Thymus (tissue), 11 donors: ENCODE results near the gene ACE2. TPM values are rescaled to one million over a fixed set of nuclear protein-coding genes. Genes with fewer than 3 reads are reported as not detected.

Experiments
- DNase-seq, 9 donors: peaks; one replicate each; pipeline ENCODE4 v3.0.0-alpha.2; 2013; ENCODE audit warnings: low spot score in 9 of 9, low read depth in 6 of 9, missing footprints in 1 of 9
- H3K27ac ChIP-seq, 2 donors: one replicate each; pipeline ENCODE4 v1.5.1; 2013; ENCODE audit warnings: control low read depth in 1 of 2, low read depth in 1 of 2, low read length in 1 of 2, mild to moderate bottlenecking in 1 of 2, moderate library complexity in 1 of 2
- H3K27me3 ChIP-seq, 2 donors: one replicate each; pipeline ENCODE4 v1.5.1; 2013; ENCODE audit warnings: low read length in 1 of 2; ENCODE audit not compliant: control insufficient read depth in 2 of 2, insufficient read depth in 1 of 2
- H3K36me3 ChIP-seq, 2 donors: one replicate each; pipeline ENCODE4 v1.5.1; 2013; ENCODE audit warnings: low read length in 1 of 2, mild to moderate bottlenecking in 1 of 2, moderate library complexity in 1 of 2; ENCODE audit not compliant: control insufficient read depth in 2 of 2, insufficient read depth in 2 of 2
- H3K4me1 ChIP-seq, 2 donors: one replicate each; pipeline ENCODE4 v1.5.1; 2013; ENCODE audit warnings: low read length in 2 of 2; ENCODE audit not compliant: control insufficient read depth in 2 of 2, insufficient read depth in 2 of 2
- H3K4me3 ChIP-seq, 2 donors: one replicate each; pipeline ENCODE4 v1.5.1; 2013; ENCODE audit warnings: low read length in 2 of 2, control low read depth in 1 of 2, mild to moderate bottlenecking in 1 of 2
- H3K9me3 ChIP-seq, 2 donors: one replicate each; pipeline ENCODE4 v1.5.1; 2013; ENCODE audit warnings: low read length in 1 of 2, mild to moderate bottlenecking in 1 of 2; ENCODE audit not compliant: control insufficient read depth in 2 of 2, insufficient read depth in 1 of 2
- WGBS: extraction: QIAGEN DNeasy Blood & Tissue Kit; methylation state at CpG from one replicate; pipeline ENCODE4 v1.1.7; 2013; 5-methylcytosine and 5-hydroxymethylcytosine counted together
- polyA plus RNA-seq: library from polyadenylated mRNA; stranded (reverse); fragments of 200-250 nt; gene quantifications from one replicate; pipeline ENCODE4 v1.2.3, GENCODE V29; 2013
- total RNA-seq: library from RNA; stranded (reverse); fragments of 120-200 nt; gene quantifications from one replicate; pipeline ENCODE4 v1.2.4, GENCODE V29; 2013
- donor health status: healthy.

ACE2 gene
- total and polyA plus RNA-seq, 2 donors, result 0.38 to 1.4 TPM

DNA sequence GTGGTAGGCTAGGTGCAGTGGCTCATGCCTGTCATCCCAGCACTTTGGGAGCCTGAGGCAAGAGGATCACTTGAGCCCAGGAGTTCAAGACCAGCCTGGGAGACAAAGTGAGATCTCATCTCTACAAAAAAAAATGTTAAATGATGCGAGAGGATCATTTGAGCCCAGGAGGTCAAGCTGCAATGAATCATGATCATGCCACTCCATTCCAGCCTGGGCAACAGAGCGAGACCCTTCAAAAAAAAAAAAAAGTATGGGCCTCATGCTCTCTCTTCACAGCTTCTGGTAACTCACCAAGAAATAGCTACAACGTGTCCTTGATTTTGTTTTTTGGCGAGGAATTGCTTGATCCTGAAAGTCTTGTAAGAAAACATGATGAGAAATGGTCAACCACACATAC is 1.3 kb downstream of the ACE2 start:
- Histone ChIP-seq H3K27ac (no peak overlapping the region), H3K27me3 (no peaks in the 10 kb centered on the region), H3K36me3 (no peaks in the 10 kb centered on the region), H3K9me3 (no peaks in the 10 kb centered on the region), H3K4me3 (no peak overlapping the region), H3K4me1 (no peaks in the 10 kb centered on the region)
- 94% methylated on average over 4 of the region's 4 CpGs for WGBS
- DNase-seq, result no peak

GRCh38 chrX:15598026-15598425 is 2.7 kb downstream of the ACE2 start:
- Histone ChIP-seq H3K27me3 (no peaks in the 10 kb centered on the region), H3K27ac (no peak overlapping the region), H3K9me3 (no peaks in the 10 kb centered on the region), H3K4me1 (no peaks in the 10 kb centered on the region), H3K4me3 (no peak overlapping the region), H3K36me3 (no peaks in the 10 kb centered on the region)
- DNase-seq, result no peak
- WGBS, result 92% methylated on average over 3 of the region's 3 CpGs

- Histone ChIP-seq H3K4me1 (no peaks in the 10 kb centered on the region), H3K27ac (no peak overlapping the region), H3K27me3 (no peaks in the 10 kb centered on the region), H3K4me3 (no peak overlapping the region), H3K36me3 (no peaks in the 10 kb centered on the region), H3K9me3 (no peaks in the 10 kb centered on the region)
- WGBS, result 56% methylated on average over 2 of the region's 2 CpGs
- no peak for DNase-seq
These were observed 6.4 kb downstream of the ACE2 start for GRCh38 chrX:15594371-15594770.

DNA sequence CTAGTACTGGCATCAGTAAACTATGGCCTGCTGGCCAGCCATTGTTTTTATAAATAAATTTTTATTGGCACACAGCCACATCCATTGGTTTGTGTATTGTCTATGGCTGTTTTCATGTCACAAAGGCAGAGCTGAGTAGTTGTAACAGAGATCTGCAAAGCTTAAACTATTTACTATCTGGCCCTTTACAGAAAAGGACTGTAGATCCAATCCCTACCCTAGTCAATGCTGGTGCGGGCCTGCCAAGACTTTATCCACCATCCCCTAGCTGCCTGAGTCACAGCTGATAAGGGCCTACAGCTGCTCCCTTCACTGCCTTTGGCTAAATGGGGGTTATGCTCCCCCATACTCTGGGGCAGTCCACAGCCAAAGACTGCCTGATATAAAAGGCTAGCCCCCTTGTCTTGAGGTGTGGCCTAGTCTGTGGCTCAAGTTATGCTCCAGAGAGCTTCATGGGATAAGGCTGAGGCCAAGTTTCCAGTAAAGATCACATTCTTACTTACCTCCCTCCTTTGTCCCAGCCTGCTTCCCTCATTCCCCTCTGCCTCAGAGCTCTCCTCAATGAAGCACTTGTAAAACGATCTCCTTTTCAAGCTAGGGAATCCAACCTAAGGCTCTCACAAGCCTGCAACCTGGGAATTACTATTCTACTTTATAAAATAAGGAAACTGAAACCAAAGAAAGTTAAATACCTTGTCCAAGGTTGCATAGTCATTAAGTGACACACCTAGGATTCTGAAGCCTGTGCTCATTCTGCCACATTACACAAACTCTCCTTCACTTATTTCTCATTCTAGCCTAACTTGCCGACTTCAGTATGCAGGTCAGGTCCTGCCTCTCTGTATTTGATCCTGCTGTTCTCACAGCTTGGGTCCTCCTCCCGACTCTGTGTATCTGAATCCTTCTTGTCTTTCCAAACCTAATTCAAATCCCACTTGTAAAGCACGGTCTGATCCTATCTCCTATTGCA is 20.7 kb downstream of the ACE2 start:
- Histone ChIP-seq H3K36me3 (no peaks in the 10 kb centered on the region), H3K9me3 (no peaks in the 10 kb centered on the region), H3K27ac (peak overlapping the region; percentile 14 to 52), H3K4me1 (no peaks in the 10 kb centered on the region), H3K27me3 (no peaks in the 10 kb centered on the region), H3K4me3 (no peak overlapping the region)
- WGBS, result 85% methylated on average over 5 of the region's 5 CpGs
- no peak for DNase-seq

DNA sequence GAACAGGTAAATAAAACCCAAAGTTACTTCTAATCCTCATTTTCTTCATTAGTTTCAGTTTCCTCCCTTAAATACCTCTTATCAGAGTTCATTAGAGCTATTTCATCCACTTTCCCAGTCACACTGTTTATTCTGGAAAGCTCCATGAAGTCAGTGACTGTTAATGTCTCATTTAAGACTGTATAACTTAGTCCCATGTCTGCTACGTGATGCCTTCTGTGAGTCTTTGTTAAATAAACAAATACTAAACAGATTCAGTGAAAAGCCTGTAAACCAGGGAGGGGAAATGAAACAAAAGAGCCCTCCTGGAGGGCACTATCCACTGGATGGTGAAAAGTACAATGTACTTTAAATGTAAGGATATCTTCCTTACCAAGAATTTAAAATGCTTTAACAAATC is 24.7 kb downstream of the ACE2 start:
- 91% methylated on average over 1 of the region's 1 CpG for WGBS

GRCh38 chrX:15574017-15574416 is 26.7 kb downstream of the ACE2 start:
- Histone ChIP-seq H3K27me3 (no peaks in the 10 kb centered on the region), H3K4me3 (no peak overlapping the region), H3K27ac (no peak overlapping the region), H3K9me3 (no peaks in the 10 kb centered on the region), H3K36me3 (no peaks in the 10 kb centered on the region), H3K4me1 (no peaks in the 10 kb centered on the region)
- WGBS, result 86% methylated on average over 2 of the region's 2 CpGs
- no peak for DNase-seq

More for the DNA sequence above, 24.7 kb downstream of the ACE2 start:
- Histone ChIP-seq H3K4me3 (no peak overlapping the region), H3K27me3 (no peaks in the 10 kb centered on the region), H3K27ac (no peak overlapping the region), H3K36me3 (no peaks in the 10 kb centered on the region), H3K4me1 (no peaks in the 10 kb centered on the region), H3K9me3 (no peaks in the 10 kb centered on the region)
- no peak for DNase-seq

DNA sequence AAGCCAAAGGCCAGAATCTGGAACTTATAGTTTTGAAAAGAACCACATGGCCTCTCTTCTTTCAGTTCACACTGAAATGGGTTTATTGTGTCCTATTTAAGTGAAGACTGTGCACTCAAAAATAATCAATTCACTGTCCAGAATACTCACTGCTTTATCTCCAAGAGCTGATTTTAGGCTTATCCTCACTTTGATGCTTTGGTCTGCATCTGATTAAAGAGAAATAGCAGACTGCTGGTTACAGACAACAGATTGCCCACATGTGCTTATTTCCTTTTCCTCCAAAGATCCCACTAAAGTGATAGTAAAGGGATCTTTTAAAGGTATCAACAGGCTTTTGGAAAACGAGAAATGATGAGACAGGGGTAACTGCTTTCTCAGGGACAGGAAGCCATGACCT is 30.6 kb downstream of the ACE2 start:
- Histone ChIP-seq H3K27me3 (peaks cover 0 to 1% of the 10 kb centered on the region in 2 donors), H3K36me3 (no peaks in the 10 kb centered on the region), H3K4me3 (no peak overlapping the region), H3K4me1 (no peaks in the 10 kb centered on the region), H3K27ac (no peak overlapping the region), H3K9me3 (no peaks in the 10 kb centered on the region)
- WGBS, result 53% methylated on average over 1 of the region's 1 CpG
- DNase-seq, result no peak

- no peaks in the 10 kb centered on the region for H3K36me3 ChIP-seq
- no peak for DNase-seq
- WGBS, result 82% methylated on average over 7 of the region's 7 CpGs
- peaks cover 0 to 2% of the 10 kb centered on the region in 2 donors for H3K27me3 ChIP-seq
- H3K27ac ChIP-seq, result no peak overlapping the region
- no peaks in the 10 kb centered on the region for H3K4me1 ChIP-seq
- H3K4me3 ChIP-seq, result no peak overlapping the region
- no peaks in the 10 kb centered on the region for H3K9me3 ChIP-seq
These were observed 32.7 kb downstream of the ACE2 start for GRCh38 chrX:15567886-15568616.

DNA sequence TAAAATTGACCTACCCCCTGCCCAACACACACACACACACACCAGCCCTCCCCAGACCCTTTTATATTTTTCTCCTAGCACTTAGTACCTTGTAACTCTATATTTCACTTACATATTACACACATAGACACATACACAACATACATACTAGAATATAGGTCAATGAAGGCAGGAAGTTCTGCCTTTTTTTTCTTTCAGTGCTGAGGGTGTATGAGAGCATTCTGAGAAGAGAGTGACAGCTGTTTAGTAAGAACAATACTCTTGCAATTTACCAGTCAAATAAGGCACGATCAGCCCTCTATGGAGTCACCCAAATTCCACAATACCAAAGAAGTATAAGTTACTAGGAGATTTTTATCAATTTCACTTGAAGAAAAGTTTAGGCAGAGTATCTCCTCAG is 33.5 kb downstream of the ACE2 start:
- 82% methylated on average over 1 of the region's 1 CpG for WGBS
- Histone ChIP-seq H3K27ac (no peak overlapping the region), H3K27me3 (peaks cover 0 to 2% of the 10 kb centered on the region in 2 donors), H3K4me1 (no peaks in the 10 kb centered on the region), H3K4me3 (no peak overlapping the region), H3K36me3 (no peaks in the 10 kb centered on the region), H3K9me3 (no peaks in the 10 kb centered on the region)
- DNase-seq, result no peak
